Cardiac fibroblast (primary cell): ENCODE measurements around the gene TRIM66.

Experiments used
- DNase-seq, 2 donors: peaks; one replicate each; pipeline versions ENCODE4 v3.0.0 to v3.0.0-alpha.2; 2010; ENCODE audit warnings: low read depth in 2 of 2
- H3K4me3 ChIP-seq, 2 donors: replicated peaks in 1 of 2; 1 replicate in 1 of 2; 2 replicates in 1 of 2; pipeline ENCODE4 v1.5.1; 2011; ENCODE audit warnings: low read depth in 2 of 2, low read length in 2 of 2, mild to moderate bottlenecking in 2 of 2, moderate library complexity in 1 of 2
- TF ChIP-seq, protein P1 (sequence below): IDR thresholded peaks from one replicate; pipeline ENCODE4 v1.5.1; 2011; ENCODE audit warnings: low read depth, mild to moderate bottlenecking, low read length, inconsistent platforms

TRIM66 gene

DNA sequence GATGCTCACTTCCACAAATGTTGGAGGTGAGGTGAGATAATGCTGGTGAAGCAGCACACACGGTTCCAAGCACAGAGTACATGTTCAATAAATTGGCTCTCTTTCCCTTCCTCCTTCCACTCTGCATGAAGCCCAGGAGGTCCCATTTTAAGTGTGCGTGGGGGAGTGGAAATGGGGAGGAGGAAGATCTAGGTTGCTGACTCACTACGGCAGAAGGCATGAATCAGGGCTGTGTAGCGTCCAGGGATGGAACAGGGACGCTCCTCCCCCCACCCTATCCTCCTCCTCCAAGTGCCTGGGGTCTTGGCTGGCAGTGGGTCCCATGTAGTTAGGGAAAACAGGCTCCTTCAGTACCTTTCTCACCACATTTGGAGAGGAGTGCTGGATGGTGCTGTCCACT is 44.2 kb downstream of the TRIM66 start:
- peak; percentile 19 to 64 for DNase-seq
- H3K4me3 ChIP-seq = no peak overlapping the region
- TF ChIP-seq, protein P1, sequence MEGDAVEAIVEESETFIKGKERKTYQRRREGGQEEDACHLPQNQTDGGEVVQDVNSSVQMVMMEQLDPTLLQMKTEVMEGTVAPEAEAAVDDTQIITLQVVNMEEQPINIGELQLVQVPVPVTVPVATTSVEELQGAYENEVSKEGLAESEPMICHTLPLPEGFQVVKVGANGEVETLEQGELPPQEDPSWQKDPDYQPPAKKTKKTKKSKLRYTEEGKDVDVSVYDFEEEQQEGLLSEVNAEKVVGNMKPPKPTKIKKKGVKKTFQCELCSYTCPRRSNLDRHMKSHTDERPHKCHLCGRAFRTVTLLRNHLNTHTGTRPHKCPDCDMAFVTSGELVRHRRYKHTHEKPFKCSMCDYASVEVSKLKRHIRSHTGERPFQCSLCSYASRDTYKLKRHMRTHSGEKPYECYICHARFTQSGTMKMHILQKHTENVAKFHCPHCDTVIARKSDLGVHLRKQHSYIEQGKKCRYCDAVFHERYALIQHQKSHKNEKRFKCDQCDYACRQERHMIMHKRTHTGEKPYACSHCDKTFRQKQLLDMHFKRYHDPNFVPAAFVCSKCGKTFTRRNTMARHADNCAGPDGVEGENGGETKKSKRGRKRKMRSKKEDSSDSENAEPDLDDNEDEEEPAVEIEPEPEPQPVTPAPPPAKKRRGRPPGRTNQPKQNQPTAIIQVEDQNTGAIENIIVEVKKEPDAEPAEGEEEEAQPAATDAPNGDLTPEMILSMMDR = no peak

GRCh38 chr11:8636127-8636526 is 46.3 kb downstream of the TRIM66 start:
- no peak for DNase-seq
- H3K4me3 ChIP-seq = no peak overlapping the region
- TF ChIP-seq, protein P1 = no peak

- no peak for DNase-seq
- H3K4me3 ChIP-seq = no peak overlapping the region
- TF ChIP-seq, protein P1 = no peak
Observed at GRCh38 chr11:8634498-8634897, 48.0 kb downstream of the TRIM66 start.

GRCh38 chr11:8631395-8632118 is 50.9 kb downstream of the TRIM66 start:
- peak; percentile 73 to 86 for DNase-seq
- no peak overlapping the region for H3K4me3 ChIP-seq
- TF ChIP-seq, protein P1 = no peak

- no peak overlapping the region for H3K4me3 ChIP-seq
- TF ChIP-seq, protein P1 = no peak
- no peak for DNase-seq
Observed at GRCh38 chr11:8624698-8625097, 57.8 kb downstream of the TRIM66 start.

DNA sequence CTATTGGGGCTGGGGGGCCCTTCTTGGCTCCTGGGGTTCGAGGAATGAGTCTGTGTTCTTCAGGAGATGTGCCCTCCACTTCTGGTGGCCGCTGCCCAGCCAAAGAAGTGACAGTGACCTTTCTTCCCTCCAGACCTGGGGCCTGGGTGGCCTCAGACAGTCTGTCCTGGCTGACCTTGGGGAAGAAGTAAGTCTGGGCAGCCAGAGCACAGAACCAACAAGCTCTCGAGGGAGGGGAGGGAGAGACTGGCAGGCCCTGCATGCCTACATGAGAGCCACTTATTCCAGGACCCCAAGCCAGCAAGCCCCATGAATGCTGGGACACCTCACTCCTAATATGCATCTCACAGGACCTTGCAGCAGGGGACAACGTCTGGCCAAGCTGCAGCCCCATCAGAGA is 61.3 kb downstream of the TRIM66 start:
- no peak for DNase-seq
- no peak overlapping the region for H3K4me3 ChIP-seq
- TF ChIP-seq, protein P1 = no peak

GRCh38 chr11:8617063-8617462 is 65.4 kb downstream of the TRIM66 start:
- DNase-seq = no peak
- TF ChIP-seq, protein P1 = no peak
- no peak overlapping the region for H3K4me3 ChIP-seq
